Left lung (tissue), 10 donors: ENCODE measurements around the gene NFKB2. TPM values are rescaled to one million over a fixed set of nuclear protein-coding genes. Genes with fewer than 3 reads are reported as not detected.

Experiments
- ATAC-seq: fragments of 200-7000 bp; cut with Tn5 transposase; one replicate; pipeline ENCODE4 v1.9.1; 2020; ENCODE audit warnings: moderate library complexity
- DNase-seq, 4 donors: peaks; one replicate each; pipeline ENCODE4 v3.0.0-alpha.2; 2013 to 2020
- H3K27ac ChIP-seq, 2 donors: fragments of 200-600 bp; sonication (generic) in 1 of 2; one replicate each; pipeline versions ENCODE4 v1.5.0 to v1.8.0; 2020 to 2021
- H3K27me3 ChIP-seq, 2 donors: fragments of 200-600 bp; sonication (generic) in 1 of 2; one replicate each; pipeline versions ENCODE4 v1.5.0 to v1.8.0; 2020 to 2021
- H3K36me3 ChIP-seq, 2 donors: fragments of 200-600 bp; sonication (generic) in 1 of 2; one replicate each; pipeline versions ENCODE4 v1.5.0 to v1.8.0; 2020 to 2021
- H3K4me1 ChIP-seq, 2 donors: fragments of 200-600 bp; one replicate each; pipeline ENCODE4 v1.8.0; 2021
- H3K4me3 ChIP-seq, 2 donors: fragments of 200-600 bp; sonication (generic) in 1 of 2; one replicate each; pipeline versions ENCODE4 v1.5.0 to v1.8.0; 2020 to 2021; ENCODE audit warnings: mild to moderate bottlenecking in 1 of 2
- H3K9me3 ChIP-seq, 2 donors: fragments of 200-600 bp; sonication (generic) in 1 of 2; one replicate each; pipeline versions ENCODE4 v1.5.0 to v1.8.0; 2020 to 2021
- intact Hi-C, 2 donors: fragments of 100-400 bp; cut with DNase I; formaldehyde crosslinking; loops; one replicate each; pipeline versions ENCODE4 v1.11.2 to v1.14.2; 2022
- polyA plus RNA-seq, 6 donors: library from polyadenylated mRNA; unstranded; fragments of 120-200 nt; gene quantifications; one replicate each; pipeline ENCODE4 v1.2.1, GENCODE V29; 2013; ENCODE audit not compliant: insufficient read length in 6 of 6
- total RNA-seq, 2 donors: library from RNA; stranded (reverse); fragmentation: NEBNext Ultra II Directional; extraction: Animal tissue kit (Norgen Biotek cat#: 25700); gene quantifications; one replicate each; pipeline ENCODE4 v1.2.1, GENCODE V29; 2021
- TF ChIP-seq, protein P1 (sequence below), 2 donors: fragments of 200-600 bp; sonication (generic) in 1 of 2; IDR thresholded peaks; one replicate each; pipeline versions ENCODE4 v1.5.0 to v1.8.0; 2021; ENCODE audit warnings: antibody characterized with exemption in 2 of 2
- donor health status: DM: no; HTN: yes; CAD: no.
- donor health status: DM: no; HTN: no; CAD: no.

The NFKB2 gene
- total and polyA plus RNA-seq, 8 donors = 22.0 to 50.2 (median 25.6) TPM

- H3K4me1 ChIP-seq = peaks cover 2 to 20% of the 10 kb centered on the region in 2 donors
- peaks cover 27 to 100% of the 10 kb centered on the region in 2 donors for H3K27me3 ChIP-seq
- H3K36me3 ChIP-seq = no peaks in the 10 kb centered on the region
- H3K9me3 ChIP-seq = no peaks in the 10 kb centered on the region
- H3K4me3 ChIP-seq = no peak overlapping the region
- ATAC-seq (no peak), DNase-seq (peak in 1 of 4 donors; percentile 29)
- TF ChIP-seq, protein P1, sequence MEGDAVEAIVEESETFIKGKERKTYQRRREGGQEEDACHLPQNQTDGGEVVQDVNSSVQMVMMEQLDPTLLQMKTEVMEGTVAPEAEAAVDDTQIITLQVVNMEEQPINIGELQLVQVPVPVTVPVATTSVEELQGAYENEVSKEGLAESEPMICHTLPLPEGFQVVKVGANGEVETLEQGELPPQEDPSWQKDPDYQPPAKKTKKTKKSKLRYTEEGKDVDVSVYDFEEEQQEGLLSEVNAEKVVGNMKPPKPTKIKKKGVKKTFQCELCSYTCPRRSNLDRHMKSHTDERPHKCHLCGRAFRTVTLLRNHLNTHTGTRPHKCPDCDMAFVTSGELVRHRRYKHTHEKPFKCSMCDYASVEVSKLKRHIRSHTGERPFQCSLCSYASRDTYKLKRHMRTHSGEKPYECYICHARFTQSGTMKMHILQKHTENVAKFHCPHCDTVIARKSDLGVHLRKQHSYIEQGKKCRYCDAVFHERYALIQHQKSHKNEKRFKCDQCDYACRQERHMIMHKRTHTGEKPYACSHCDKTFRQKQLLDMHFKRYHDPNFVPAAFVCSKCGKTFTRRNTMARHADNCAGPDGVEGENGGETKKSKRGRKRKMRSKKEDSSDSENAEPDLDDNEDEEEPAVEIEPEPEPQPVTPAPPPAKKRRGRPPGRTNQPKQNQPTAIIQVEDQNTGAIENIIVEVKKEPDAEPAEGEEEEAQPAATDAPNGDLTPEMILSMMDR (IDR thresholded peaks at IDR 0.05) = no peak
- intact Hi-C loops = no loop called here
- no peak overlapping the region for H3K27ac ChIP-seq
These were observed 19.2 kb downstream of the NFKB2 start for GRCh38 chr10:102414749-102415148.

DNA sequence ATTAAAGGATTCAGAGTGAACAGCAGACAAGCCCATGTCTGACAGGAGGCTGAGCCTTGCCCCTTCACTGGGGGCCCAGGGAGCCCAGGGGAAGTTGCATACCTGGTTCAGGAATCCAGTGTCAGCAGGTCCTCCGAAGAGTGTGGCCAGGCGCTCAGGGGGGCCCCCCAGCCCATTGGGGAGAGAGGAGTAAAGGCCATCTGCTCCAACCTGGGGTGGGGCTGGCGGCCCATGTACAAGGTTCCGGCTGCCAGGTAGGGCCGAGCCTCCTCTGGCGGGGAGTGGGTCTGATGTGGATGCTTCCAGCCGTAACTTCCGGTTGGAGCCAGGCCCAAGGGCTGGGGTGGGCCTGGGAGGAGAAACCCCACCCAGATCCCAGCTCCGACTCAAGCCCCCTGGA, 20.8 kb downstream of the NFKB2 start:
- TF ChIP-seq, protein P1 (IDR thresholded peaks at IDR 0.05) = no peak
- ATAC-seq (no peak), DNase-seq (no peak)
- Histone ChIP-seq H3K27me3 (peaks cover 12 to 85% of the 10 kb centered on the region in 2 donors), H3K4me3 (no peak overlapping the region), H3K4me1 (peaks cover 10 to 17% of the 10 kb centered on the region in 2 donors), H3K27ac (no peak overlapping the region), H3K9me3 (no peaks in the 10 kb centered on the region), H3K36me3 (no peaks in the 10 kb centered on the region)
- intact Hi-C loops = no loop called here

- no peak for ATAC-seq
- Histone ChIP-seq H3K4me3 (no peak overlapping the region), H3K4me1 (peaks cover 10 to 17% of the 10 kb centered on the region in 2 donors), H3K36me3 (no peaks in the 10 kb centered on the region), H3K9me3 (no peaks in the 10 kb centered on the region), H3K27ac (no peak overlapping the region), H3K27me3 (peaks cover 8 to 81% of the 10 kb centered on the region in 2 donors)
- intact Hi-C loops = no loop called here
- DNase-seq = peak in 1 of 4 donors; percentile 71
- TF ChIP-seq, protein P1 (IDR thresholded peaks at IDR 0.05) = no peak
These were observed 21.2 kb downstream of the NFKB2 start for GRCh38 chr10:102416695-102417094.

- intact Hi-C loops = no loop called here
- Histone ChIP-seq H3K27ac (no peak within 1 kb of the TSS), H3K36me3 (peaks cover 0 to 8% of the 10 kb centered on the region in 2 donors), H3K4me1 (peaks cover 17 to 36% of the 10 kb centered on the region in 2 donors), H3K4me3 (peak within 1 kb of the TSS; percentile 72 to 98), H3K27me3 (peaks cover 0 to 60% of the 10 kb centered on the region in 2 donors), H3K9me3 (no peaks in the 10 kb centered on the region)
- TF ChIP-seq, protein P1 (IDR thresholded peaks at IDR 0.05) = no peak
- ATAC-seq (no peak), DNase-seq (peak in 1 of 4 donors; percentile 70)
These were observed 23.2 kb downstream of the NFKB2 start, which contains the start of gene PSD for GRCh38 chr10:102418622-102419268. PSD (minus strand) TSS chr10:102418785; CDS start chr10:102417038, 1,747 bp downstream.

DNA sequence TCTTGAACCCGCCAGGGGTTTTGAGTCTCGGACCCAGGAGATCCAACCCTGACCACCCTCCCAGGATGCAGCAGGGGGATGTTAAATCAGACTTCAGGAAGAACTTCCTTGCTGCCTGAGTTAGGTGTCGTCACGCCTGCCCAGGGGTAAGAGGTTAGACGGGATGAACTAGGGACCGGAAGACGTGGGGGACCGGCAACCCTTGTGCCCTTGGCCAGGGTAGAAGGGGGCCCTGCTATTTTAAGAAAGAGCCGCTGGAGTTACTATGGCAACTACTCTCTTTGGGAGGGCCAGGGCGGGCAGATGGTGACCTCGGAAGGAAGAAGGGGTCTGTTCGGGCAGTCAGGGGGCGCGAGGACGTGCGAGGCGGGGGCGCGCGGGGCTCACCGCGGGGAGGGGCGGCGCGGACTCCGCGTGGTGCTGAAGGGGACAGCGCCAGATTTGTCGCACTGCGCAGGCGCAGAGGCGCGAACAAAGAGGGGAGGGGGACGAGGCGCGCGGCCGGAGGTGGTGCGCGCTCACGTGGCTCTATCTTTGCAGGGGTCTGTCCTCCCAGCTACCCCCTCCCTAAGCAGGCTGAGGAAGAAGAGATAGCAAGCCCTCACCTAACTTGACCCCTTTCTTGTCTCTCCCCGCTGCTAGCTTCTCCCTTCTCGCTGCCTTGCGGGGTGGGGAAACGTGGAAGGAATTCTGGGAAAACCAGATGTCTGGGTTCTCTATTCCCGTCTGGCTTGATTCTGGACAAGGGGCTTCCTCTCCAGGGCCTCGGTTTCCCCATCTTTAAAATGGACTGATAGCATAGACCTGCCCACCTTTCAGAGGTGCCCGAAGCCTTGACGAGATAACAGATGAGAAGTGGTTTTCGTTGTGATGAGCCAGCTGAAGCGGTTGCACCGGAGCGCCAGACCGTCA, 24.0 kb downstream of the NFKB2 start:
- Histone ChIP-seq H3K36me3 (peaks cover 0 to 16% of the 10 kb centered on the region in 2 donors), H3K27me3 (peaks cover 0 to 53% of the 10 kb centered on the region in 2 donors), H3K9me3 (no peaks in the 10 kb centered on the region), H3K27ac (no peak overlapping the region), H3K4me3 (peak overlapping the region; percentile 72 to 98), H3K4me1 (peaks cover 17 to 39% of the 10 kb centered on the region in 2 donors)
- DNase-seq = peak in 2 of 4 donors; percentile 67 to 89
- TF ChIP-seq, protein P1 (IDR thresholded peaks at IDR 0.05) = no peak
- intact Hi-C loops = no loop called here
- ATAC-seq = peak; percentile 6
